WERI-Rb-1 (cell line): ENCODE measurements around the gene TENT4A.

Experiments used
- DNase-seq: peaks from one replicate; pipeline ENCODE4 v3.0.0-alpha.2; 2020
- H3K27ac ChIP-seq: fragments of 250-450 bp; sonication (Bioruptor Pico); 2 replicates; pipeline ENCODE4 v1.5.1; 2020; ENCODE audit warnings: mild to moderate bottlenecking, moderate library complexity
- H3K27me3 ChIP-seq: fragments of 250-450 bp; sonication (Bioruptor Pico); 2 replicates; pipeline ENCODE4 v1.5.1; 2021; ENCODE audit warnings: mild to moderate bottlenecking, low read depth, moderate library complexity; ENCODE audit not compliant: insufficient read depth, severe bottlenecking
- H3K36me3 ChIP-seq: fragments of 250-450 bp; sonication (Bioruptor Pico); 2 replicates; pipeline ENCODE4 v1.5.1; 2020; ENCODE audit warnings: mild to moderate bottlenecking, moderate library complexity
- H3K4me3 ChIP-seq: 2 replicates; pipeline ENCODE4 v1.5.1; 2011; ENCODE audit warnings: low read depth, mild to moderate bottlenecking, control low read depth, low read length
- H3K9me3 ChIP-seq: fragments of 250-450 bp; sonication (Bioruptor Pico); 2 replicates; pipeline ENCODE4 v1.5.1; 2021; ENCODE audit warnings: mild to moderate bottlenecking, moderate library complexity; ENCODE audit not compliant: severe bottlenecking
- TF ChIP-seq, protein P1 (sequence below): IDR thresholded peaks from 2 replicates; pipeline ENCODE4 v1.5.1; 2011; ENCODE audit warnings: low read depth, mild to moderate bottlenecking, control low read depth, inconsistent platforms, low read length

Gene TENT4A

DNA sequence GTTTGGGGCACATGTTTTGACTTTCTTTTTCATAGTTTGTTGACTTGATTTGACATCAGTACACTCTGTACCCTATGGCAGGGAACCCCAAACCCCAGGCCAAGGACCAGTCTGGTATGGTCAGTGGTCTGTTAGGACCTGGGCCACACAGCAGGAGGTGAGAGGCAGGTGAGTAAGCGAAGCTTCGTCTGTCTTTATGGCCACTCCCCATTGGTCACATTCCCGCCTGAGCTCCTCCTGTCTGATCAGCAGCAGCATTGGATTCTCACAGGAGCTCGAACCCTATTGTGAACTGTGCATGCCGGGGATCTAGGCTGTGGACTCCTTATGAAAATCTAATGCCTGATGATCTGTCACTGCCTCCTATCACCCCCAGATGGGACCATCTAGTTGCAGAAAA is 88.0 kb downstream of the TENT4A start:
- H3K27ac ChIP-seq = no peak overlapping the region
- no peaks in the 10 kb centered on the region for H3K36me3 ChIP-seq
- peaks cover 8% of the 10 kb centered on the region for H3K9me3 ChIP-seq
- DNase-seq = no peak
- H3K4me3 ChIP-seq = no peak overlapping the region
- no peaks in the 10 kb centered on the region for H3K27me3 ChIP-seq
- TF ChIP-seq, protein P1, sequence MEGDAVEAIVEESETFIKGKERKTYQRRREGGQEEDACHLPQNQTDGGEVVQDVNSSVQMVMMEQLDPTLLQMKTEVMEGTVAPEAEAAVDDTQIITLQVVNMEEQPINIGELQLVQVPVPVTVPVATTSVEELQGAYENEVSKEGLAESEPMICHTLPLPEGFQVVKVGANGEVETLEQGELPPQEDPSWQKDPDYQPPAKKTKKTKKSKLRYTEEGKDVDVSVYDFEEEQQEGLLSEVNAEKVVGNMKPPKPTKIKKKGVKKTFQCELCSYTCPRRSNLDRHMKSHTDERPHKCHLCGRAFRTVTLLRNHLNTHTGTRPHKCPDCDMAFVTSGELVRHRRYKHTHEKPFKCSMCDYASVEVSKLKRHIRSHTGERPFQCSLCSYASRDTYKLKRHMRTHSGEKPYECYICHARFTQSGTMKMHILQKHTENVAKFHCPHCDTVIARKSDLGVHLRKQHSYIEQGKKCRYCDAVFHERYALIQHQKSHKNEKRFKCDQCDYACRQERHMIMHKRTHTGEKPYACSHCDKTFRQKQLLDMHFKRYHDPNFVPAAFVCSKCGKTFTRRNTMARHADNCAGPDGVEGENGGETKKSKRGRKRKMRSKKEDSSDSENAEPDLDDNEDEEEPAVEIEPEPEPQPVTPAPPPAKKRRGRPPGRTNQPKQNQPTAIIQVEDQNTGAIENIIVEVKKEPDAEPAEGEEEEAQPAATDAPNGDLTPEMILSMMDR = no peak

DNA sequence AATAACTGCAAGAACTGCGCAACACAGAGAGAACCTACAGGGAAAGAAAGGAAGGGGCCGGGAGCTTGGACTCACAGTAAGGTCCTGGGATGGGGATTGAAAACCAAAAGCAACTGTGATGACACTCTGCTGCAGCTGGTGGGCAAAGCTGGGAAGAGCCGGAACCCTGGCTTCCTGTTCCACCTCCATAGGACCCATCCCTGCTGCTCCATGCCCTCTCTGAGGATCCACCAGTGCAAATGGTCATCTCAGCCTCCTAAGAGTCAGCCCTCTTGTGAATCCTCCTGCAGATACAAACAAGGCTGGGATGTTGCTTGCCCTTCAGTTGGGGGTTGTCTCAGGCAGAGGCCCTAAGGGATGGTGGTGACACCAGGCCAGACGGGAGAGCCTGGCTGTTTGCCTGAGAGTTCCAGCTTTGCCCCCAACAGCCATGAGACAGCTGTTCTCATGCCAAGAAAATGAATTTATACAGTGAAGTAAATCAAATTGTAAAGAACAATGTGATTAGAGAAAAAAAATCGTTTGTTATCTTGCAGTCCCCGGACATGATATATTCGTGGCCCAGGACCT is 90.8 kb downstream of the TENT4A start:
- no peak overlapping the region for H3K4me3 ChIP-seq
- TF ChIP-seq, protein P1 = no peak
- H3K27me3 ChIP-seq = no peaks in the 10 kb centered on the region
- no peaks in the 10 kb centered on the region for H3K36me3 ChIP-seq
- no peak overlapping the region for H3K27ac ChIP-seq
- H3K9me3 ChIP-seq = peaks cover 13% of the 10 kb centered on the region
- no peak for DNase-seq

DNA sequence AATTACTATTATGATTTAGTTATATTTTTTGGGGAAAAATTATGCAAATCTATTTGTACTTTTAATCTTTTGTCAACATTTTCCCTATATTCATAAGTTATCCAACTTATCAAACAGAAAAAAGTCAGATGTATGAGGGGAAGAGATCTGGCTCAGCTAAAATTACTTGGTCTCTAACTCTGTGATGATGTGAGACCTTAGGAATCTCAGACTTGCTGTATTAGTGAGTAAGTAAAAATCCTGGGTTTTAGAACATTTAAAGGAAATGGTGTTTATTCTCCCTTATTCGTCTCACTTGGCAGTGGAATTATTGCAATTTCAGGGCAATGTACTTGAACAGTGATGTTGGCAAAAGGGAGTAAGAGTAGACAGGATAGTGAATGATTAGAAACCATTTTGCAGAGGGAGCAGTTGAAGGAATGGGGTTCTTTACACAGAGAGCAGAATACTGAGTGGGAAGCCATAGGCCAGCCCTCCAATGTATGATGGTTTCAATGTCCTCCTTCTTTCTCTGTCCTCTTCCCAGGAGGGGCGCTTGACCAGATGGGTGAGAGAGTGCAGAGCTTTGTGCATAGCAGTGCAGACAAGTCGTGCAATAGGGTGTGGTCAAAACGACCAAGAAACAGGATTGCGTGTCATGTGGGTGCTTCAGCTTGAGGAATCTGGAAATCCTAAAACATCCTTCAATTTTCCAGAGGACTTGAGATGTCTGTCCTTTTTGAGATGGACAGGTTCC is 91.7 kb downstream of the TENT4A start:
- peaks cover 13% of the 10 kb centered on the region for H3K9me3 ChIP-seq
- no peak overlapping the region for H3K4me3 ChIP-seq
- no peak overlapping the region for H3K27ac ChIP-seq
- no peak for DNase-seq
- no peaks in the 10 kb centered on the region for H3K27me3 ChIP-seq
- no peaks in the 10 kb centered on the region for H3K36me3 ChIP-seq
- TF ChIP-seq, protein P1 = no peak

DNA sequence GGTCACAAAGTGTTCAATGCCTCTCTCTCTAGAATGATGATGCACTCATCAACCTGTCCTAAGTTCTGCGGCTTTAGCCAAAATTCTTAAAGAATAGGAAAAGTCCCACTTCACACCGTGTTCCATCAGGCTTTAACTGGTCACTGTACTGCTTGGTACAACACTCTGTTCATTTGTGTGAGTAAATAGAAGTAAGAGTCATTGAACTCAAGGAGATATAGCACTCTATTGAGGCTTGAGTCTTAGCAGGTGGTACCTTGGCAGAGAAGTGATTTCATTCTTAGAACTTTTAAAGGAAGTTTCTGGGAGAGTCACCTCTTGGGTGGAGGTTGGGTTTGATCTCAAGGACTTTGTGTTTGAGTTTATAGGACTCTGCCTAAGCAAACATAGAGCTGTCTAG is 92.6 kb downstream of the TENT4A start:
- H3K36me3 ChIP-seq = no peaks in the 10 kb centered on the region

More for the DNA sequence above, 92.6 kb downstream of the TENT4A start:
- H3K27me3 ChIP-seq = no peaks in the 10 kb centered on the region
- TF ChIP-seq, protein P1 = no peak
- H3K9me3 ChIP-seq = peaks cover 13% of the 10 kb centered on the region
- H3K4me3 ChIP-seq = no peak overlapping the region
- no peak for DNase-seq
- no peak overlapping the region for H3K27ac ChIP-seq
